ENCODE measurements around the gene TTC24. TPM values are rescaled to one million over a fixed set of nuclear protein-coding genes. Genes with fewer than 3 reads are reported as not detected.

TTC24 gene
- total and polyA plus RNA-seq, 12 donors: 0.20 TPM; not detected in 11

DNA sequence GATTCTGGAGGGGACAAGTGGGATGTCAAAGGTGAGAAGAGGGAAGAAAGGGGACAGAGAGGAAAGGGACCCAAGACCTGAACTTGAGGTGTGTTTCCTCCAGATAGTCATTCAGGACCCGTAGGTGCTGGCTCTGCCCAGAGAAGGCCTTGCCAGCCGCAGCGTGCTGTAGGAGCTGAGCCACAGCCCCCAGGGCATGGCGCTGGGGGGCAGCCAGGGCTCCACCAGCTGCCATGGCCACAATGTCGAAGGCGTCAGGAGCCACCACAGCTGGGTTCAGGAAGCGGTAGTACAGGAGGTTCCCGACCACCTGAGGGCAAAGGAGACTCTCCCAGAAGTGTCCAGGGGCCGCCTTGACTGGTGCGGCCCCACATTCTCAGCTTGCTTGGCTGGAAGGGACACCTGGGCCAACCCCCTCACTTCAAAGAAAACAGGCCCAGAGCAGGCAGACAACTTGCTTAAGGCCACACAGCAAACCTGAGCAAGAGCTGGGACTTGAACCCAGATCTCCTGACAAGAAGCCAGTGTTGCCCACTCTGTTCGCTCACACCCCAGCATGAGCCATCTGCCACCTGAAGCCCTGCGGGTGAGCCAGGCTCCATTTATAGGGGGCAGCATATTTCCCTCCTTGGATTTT lies 45.0 kb upstream of the TTC24 start:
- WGBS, 4 donors: 93 to 99% (median 98%) methylated on average over 4 to 12 of the region's 12 CpGs
- intact Hi-C loops (cut with DNase I): no loop called here

GRCh38 chr1:156537027-156537426 lies 42.5 kb upstream of the TTC24 start:
- 93 to 97% (median 95%) methylated on average over 9 of the region's 9 CpGs for WGBS, 4 donors
- H3K4me1 ChIP-seq (replicated peaks in 1 of 2): no peaks in the 10 kb centered on the region
- intact Hi-C loops (cut with DNase I): no loop called here
- H3K4me3 ChIP-seq: no peak overlapping the region
- TF ChIP-seq CTCF (IDR thresholded peaks at IDR 0.05): no peak
- no peak for TF ChIP-seq POLR2A (IDR thresholded peaks at IDR 0.05)
- no peak for DNase-seq
- no peaks in the 10 kb centered on the region for H3K27me3 ChIP-seq
- H3K27ac ChIP-seq: no peak overlapping the region
- H3K9me3 ChIP-seq (replicated peaks in 1 of 3): no peaks in the 10 kb centered on the region
- no peaks in the 10 kb centered on the region for H3K36me3 ChIP-seq (replicated peaks in 1 of 2)

More for the DNA sequence above, 45.0 kb upstream of the TTC24 start:
- no peaks in the 10 kb centered on the region for H3K4me1 ChIP-seq (replicated peaks in 1 of 2)
- H3K36me3 ChIP-seq (replicated peaks in 1 of 2): no peaks in the 10 kb centered on the region
- TF ChIP-seq CTCF (IDR thresholded peaks at IDR 0.05): no peak
- no peak for TF ChIP-seq POLR2A (IDR thresholded peaks at IDR 0.05)
- H3K27ac ChIP-seq: no peak overlapping the region
- H3K4me3 ChIP-seq: no peak overlapping the region
- no peak for DNase-seq
- H3K27me3 ChIP-seq: no peaks in the 10 kb centered on the region
- no peaks in the 10 kb centered on the region for H3K9me3 ChIP-seq (replicated peaks in 1 of 3)

DNA sequence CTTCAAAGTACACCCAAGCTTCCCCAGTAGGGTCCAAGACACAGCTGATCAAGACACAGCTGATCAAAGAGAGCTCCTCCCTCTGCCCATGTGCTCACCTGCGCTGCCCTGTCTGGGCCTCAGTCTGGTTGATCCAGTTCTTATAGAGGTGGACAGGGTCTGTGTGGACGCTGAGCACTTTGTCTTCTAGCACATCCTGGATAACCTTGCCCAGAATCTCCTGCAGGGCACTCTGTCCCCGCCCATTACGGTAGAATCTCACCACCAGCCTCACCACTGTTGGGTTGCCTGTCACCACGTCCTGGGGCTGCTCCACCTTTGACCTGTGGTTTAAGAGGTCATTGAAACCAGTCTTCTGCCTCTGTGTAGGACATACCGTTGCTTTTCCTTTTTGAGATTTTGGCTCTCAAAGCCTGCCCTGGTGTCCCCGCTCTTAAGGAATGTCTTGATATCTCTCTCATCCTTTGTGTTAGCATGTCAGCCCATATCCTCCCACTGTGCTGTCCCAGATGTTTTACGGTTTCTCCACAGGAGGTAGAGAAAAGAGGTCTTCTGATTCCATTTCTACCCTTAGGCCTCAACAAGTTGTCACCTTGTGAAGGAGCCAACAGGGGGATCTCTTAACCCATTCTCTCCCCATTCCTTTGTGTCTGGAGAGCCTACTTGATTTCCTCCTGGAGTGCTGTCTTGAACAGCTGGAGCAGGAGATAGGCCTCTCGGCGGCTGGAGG lies 40.6 kb upstream of the TTC24 start:
- no peaks in the 10 kb centered on the region for H3K27me3 ChIP-seq
- TF ChIP-seq CTCF (IDR thresholded peaks at IDR 0.05): no peak
- no peak for TF ChIP-seq POLR2A (IDR thresholded peaks at IDR 0.05)
- H3K9me3 ChIP-seq (replicated peaks in 1 of 3): no peaks in the 10 kb centered on the region
- intact Hi-C loops (cut with DNase I): no loop called here
- DNase-seq: no peak
- no peaks in the 10 kb centered on the region for H3K4me1 ChIP-seq (replicated peaks in 1 of 2)
- H3K27ac ChIP-seq: no peak overlapping the region
- no peaks in the 10 kb centered on the region for H3K36me3 ChIP-seq (replicated peaks in 1 of 2)
- H3K4me3 ChIP-seq: no peak overlapping the region
- 91 to 94% (median 93%) methylated on average over 10 of the region's 10 CpGs for WGBS, 4 donors

DNA sequence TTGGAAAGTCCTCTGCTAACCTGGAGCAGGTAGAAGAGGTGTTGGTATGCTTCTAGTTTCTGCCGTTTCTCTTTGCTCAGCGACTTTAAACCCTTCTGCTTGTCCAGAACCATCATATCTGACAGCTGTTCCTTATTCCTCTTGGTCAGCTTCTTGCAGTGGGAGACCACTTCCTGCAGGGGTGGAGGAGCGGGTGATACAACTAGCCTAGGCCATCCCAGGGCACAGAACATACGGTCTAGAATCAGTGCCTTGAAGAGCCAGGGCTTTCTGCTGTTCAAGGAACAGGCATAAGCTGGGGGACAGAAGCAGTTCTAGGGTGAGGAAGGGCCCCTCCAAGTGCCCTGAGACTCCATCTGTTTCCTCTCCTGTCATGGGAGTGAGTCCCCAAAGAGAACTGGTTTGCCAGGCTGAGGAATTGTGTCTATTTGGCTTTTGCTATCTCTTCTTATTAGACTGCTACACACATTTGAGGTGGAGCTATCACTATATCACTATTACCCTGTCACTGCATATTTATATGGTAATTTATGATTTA lies 39.6 kb upstream of the TTC24 start:
- no peak for DNase-seq
- Histone ChIP-seq H3K4me3 (no peak overlapping the region), H3K9me3 (replicated peaks in 1 of 3) (no peaks in the 10 kb centered on the region), H3K4me1 (replicated peaks in 1 of 2) (no peaks in the 10 kb centered on the region), H3K27ac (no peak overlapping the region), H3K36me3 (replicated peaks in 1 of 2) (no peaks in the 10 kb centered on the region), H3K27me3 (no peaks in the 10 kb centered on the region)
- intact Hi-C loops (cut with DNase I): no loop called here
- WGBS, 4 donors: 76 to 91% (median 81%) methylated on average over 3 to 4 of the region's 4 CpGs
- no peak for TF ChIP-seq POLR2A (IDR thresholded peaks at IDR 0.05)
- TF ChIP-seq CTCF (IDR thresholded peaks at IDR 0.05): no peak
